Heart right ventricle (tissue), 16 donors: ENCODE measurements around the gene SOS1. TPM values are rescaled to one million over a fixed set of nuclear protein-coding genes. Genes with fewer than 3 reads are reported as not detected.

Experiments
- ATAC-seq, 8 donors: fragments of 200-7000 bp; cut with Tn5 transposase; one replicate each; pipeline ENCODE4 v1.9.1; 2020; ENCODE audit warnings: mild to moderate bottlenecking in 8 of 8, moderate library complexity in 8 of 8, moderate number of reproducible peaks in 1 of 8
- DNase-seq, 2 donors: peaks; one replicate each; pipeline ENCODE4 v3.0.0-alpha.2; 2020
- H3K27ac ChIP-seq, 10 donors: fragments of 200-600 bp; sonication (generic) in 2 of 10; one replicate each; pipeline versions ENCODE4 v1.5.0 to v1.8.0; 2020 to 2022; ENCODE audit warnings: mild to moderate bottlenecking in 3 of 10
- H3K27me3 ChIP-seq, 7 donors: fragments of 200-600 bp; one replicate each; pipeline ENCODE4 v1.8.0; 2021 to 2022; ENCODE audit warnings: mild to moderate bottlenecking in 2 of 7
- H3K36me3 ChIP-seq, 9 donors: fragments of 200-600 bp; sonication (generic) in 1 of 9; one replicate each; pipeline versions ENCODE4 v1.5.0 to v1.8.0; 2020 to 2022; ENCODE audit warnings: mild to moderate bottlenecking in 2 of 9
- H3K4me1 ChIP-seq, 9 donors: fragments of 200-600 bp; sonication (generic) in 1 of 9; one replicate each; pipeline versions ENCODE4 v1.5.0 to v1.8.0; 2020 to 2022; ENCODE audit warnings: mild to moderate bottlenecking in 4 of 9
- H3K4me3 ChIP-seq, 10 donors: fragments of 200-600 bp; sonication (generic) in 2 of 10; one replicate each; pipeline versions ENCODE4 v1.5.0 to v1.8.0; 2020 to 2022; ENCODE audit warnings: mild to moderate bottlenecking in 7 of 10, moderate library complexity in 2 of 10
- H3K9me3 ChIP-seq, 11 donors: fragments of 200-600 bp in 10 of 11; sonication (generic) in 2 of 11; one replicate each; pipeline versions ENCODE4 v1.5.0 to v1.8.0; 2013 to 2022; ENCODE audit warnings: mild to moderate bottlenecking in 2 of 11, control low read depth in 1 of 11, moderate library complexity in 1 of 11
- WGBS, 2 donors: extraction: QIAGEN DNeasy Blood & Tissue Kit; methylation state at CpG; one replicate each; pipeline ENCODE4 v1.1.7; 2013; ENCODE audit warnings: inconsistent platforms in 1 of 2; 5-methylcytosine and 5-hydroxymethylcytosine counted together
- intact Hi-C, 10 donors: fragments of 100-400 bp; cut with DNase I; formaldehyde crosslinking; loops; one replicate each; pipeline versions ENCODE4 v1.11.1 to v1.14.2; 2022
- long read RNA-seq, 3 donors: library from polyadenylated mRNA; unstranded; transcript quantifications; one replicate each; pipeline ENCODE4 v2.0.0, GENCODE V29; 2020 to 2021
- polyA plus RNA-seq, 2 donors: library from polyadenylated mRNA; stranded (reverse); fragments of 200-250 nt; gene quantifications; one replicate each; pipeline ENCODE4 v1.2.3, GENCODE V29; 2013
- total RNA-seq, 10 donors: library from RNA; stranded (reverse); fragmentation: NEBNext Ultra II Directional in 3 of 10; extraction: Animal tissue kit (Norgen Biotek cat#: 25700) in 3 of 10; gene quantifications; one replicate each; pipeline versions ENCODE4 v1.2.1 to v1.2.4, GENCODE V29; 2021 to 2023
- TF ChIP-seq, protein P1 (sequence below), 9 donors: fragments of 200-600 bp; sonication (generic) in 2 of 9; IDR thresholded peaks; one replicate each; pipeline versions ENCODE4 v1.5.0 to v1.8.0; 2021 to 2022; ENCODE audit warnings: antibody characterized with exemption in 9 of 9, mild to moderate bottlenecking in 5 of 9, moderate library complexity in 1 of 9
- donor health status: Arrhythmogenic right ventricular cardiomyopathy.
- donor health status: ischemic (EF 13 %, LVEDD 7.1; RV severe dilation, severe dysfunction).
- donor health status: healthy with polysubstance abuse.
- donor health status: DM: no; HTN: yes; CAD: no.
- donor health status: DM: no; HTN: no; CAD: no.
- donor health status: ischemic (EF 25% LVEDD 6.9; RV normal size, moderate dysfunction).
- donor health status: ischemic (EF 25% LVEDD 5.7; RV mildly dilated, moderate dysfunction).
- donor health status: healthy.
- donor health status: DM: yes; HTN: yes; CAD: no.
- donor health status: Ischemic cardiomyopathy.
- donor health status: ischemic (EF 35%, LVEDD 5.7; RV mildly dilated, moderate dysfunction).
- donor health status: nonischemic (EF 11% LVEDD 7.7; RV severe dilation, severe dysfunction).
- donor health status: DM: yes; HTN: yes; CAD: no.
- donor health status: PGD.
- donor health status: ischemic (EF 29% LVEDD 5.4; RV normal size, mild dysfunction).
- donor health status: nonischemic (EF 23%, LVEDD 6.1; RV moderate dilation, normal function).

The SOS1 gene
- 10 to 100 TPM; 20.6 to 37.8 (median 23.8) TPM for total RNA-seq
- polyA plus RNA-seq: 1 to 10 TPM; 5.8 to 7.8 TPM
- long read RNA-seq, donor 1, partial matches to known transcripts: 9 of 19 reads
- long read RNA-seq, donor 1, other reads (novel, unspliced or antisense): 10 of 19 reads
- long read RNA-seq, donor 2, partial matches to known transcripts: 10 of 17 reads
- long read RNA-seq, donor 2, other reads (novel, unspliced or antisense): 7 of 17 reads
- long read RNA-seq, donor 3, partial matches to known transcripts: 3 of 12 reads
- long read RNA-seq, donor 3, other reads (novel, unspliced or antisense): 9 of 12 reads

- DNase-seq (peak; percentile 97), ATAC-seq (peak; percentile 77 to 87 (median 85))
- intact Hi-C loops: loop anchor here in 8 of 10 donors (1.0 to 10.0 kb wide), 8 partner anchors 56 to 604 kb away; no protein-coding TSS in a partner anchor
- peaks cover 0 to 8% (median 0%) of the 10 kb centered on the region in 9 donors for H3K36me3 ChIP-seq
- TF ChIP-seq, protein P1, sequence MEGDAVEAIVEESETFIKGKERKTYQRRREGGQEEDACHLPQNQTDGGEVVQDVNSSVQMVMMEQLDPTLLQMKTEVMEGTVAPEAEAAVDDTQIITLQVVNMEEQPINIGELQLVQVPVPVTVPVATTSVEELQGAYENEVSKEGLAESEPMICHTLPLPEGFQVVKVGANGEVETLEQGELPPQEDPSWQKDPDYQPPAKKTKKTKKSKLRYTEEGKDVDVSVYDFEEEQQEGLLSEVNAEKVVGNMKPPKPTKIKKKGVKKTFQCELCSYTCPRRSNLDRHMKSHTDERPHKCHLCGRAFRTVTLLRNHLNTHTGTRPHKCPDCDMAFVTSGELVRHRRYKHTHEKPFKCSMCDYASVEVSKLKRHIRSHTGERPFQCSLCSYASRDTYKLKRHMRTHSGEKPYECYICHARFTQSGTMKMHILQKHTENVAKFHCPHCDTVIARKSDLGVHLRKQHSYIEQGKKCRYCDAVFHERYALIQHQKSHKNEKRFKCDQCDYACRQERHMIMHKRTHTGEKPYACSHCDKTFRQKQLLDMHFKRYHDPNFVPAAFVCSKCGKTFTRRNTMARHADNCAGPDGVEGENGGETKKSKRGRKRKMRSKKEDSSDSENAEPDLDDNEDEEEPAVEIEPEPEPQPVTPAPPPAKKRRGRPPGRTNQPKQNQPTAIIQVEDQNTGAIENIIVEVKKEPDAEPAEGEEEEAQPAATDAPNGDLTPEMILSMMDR (IDR thresholded peaks at IDR 0.05): no peak
- peaks cover 3 to 64% (median 57%) of the 10 kb centered on the region in 9 donors for H3K4me1 ChIP-seq
- peak within 1 kb of the TSS; percentile 92 to 98 (median 96) for H3K27ac ChIP-seq
- no peaks in the 10 kb centered on the region for H3K9me3 ChIP-seq
- no peaks in the 10 kb centered on the region for H3K27me3 ChIP-seq
- H3K4me3 ChIP-seq: peak within 1 kb of the TSS; percentile 54 to 93 (median 88)
- WGBS, 2 donors: 0 to 1% methylated on average over 56 to 60 of the region's 60 CpGs
Measured at GRCh38 chr2:39120771-39121522, at the start of gene SOS1. SOS1 (minus strand) TSS chr2:39121051; CDS start chr2:39120422, 629 bp downstream.

- TF ChIP-seq, protein P1 (IDR thresholded peaks at IDR 0.05): no peak
- DNase-seq (no peak), ATAC-seq (no peak)
- no peak overlapping the region for H3K4me3 ChIP-seq
- no peaks in the 10 kb centered on the region for H3K27me3 ChIP-seq
- no peaks in the 10 kb centered on the region for H3K36me3 ChIP-seq
- no peaks in the 10 kb centered on the region for H3K9me3 ChIP-seq
- no peak overlapping the region for H3K27ac ChIP-seq
- peaks cover 0 to 12% (median 0%) of the 10 kb centered on the region in 9 donors for H3K4me1 ChIP-seq
- WGBS, 2 donors: 88 to 93% methylated on average over 4 of the region's 4 CpGs
- intact Hi-C loops: no loop called here
Measured at GRCh38 chr2:39164089-39164488, 43.2 kb upstream of the SOS1 start.

DNA sequence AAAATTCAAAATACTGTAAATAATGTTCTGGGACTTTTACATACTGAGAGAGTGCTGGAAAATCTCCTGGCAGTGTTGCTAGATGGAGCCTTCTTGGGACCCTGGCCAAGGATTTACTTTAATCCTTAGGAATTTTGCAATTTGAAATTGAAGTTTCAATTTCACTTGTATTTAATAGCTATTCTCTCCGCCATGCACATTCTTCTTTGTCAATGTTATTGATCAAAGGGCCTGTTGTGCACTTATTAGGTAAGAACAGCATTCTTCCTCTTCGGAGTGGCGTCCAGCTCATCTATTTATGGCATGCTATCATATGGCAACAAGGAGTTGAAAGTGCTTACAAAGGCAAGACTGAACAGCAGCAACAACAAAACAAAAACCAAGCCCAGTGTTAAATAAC is 40.1 kb upstream of the SOS1 start:
- Histone ChIP-seq H3K27ac (no peak overlapping the region), H3K4me3 (no peak overlapping the region), H3K4me1 (peaks cover 0 to 12% (median 0%) of the 10 kb centered on the region in 9 donors), H3K27me3 (no peaks in the 10 kb centered on the region), H3K9me3 (no peaks in the 10 kb centered on the region), H3K36me3 (no peaks in the 10 kb centered on the region)
- intact Hi-C loops: no loop called here
- WGBS, 2 donors: 42 to 53% methylated on average over 3 of the region's 3 CpGs
- DNase-seq (no peak), ATAC-seq (no peak)
- TF ChIP-seq, protein P1 (IDR thresholded peaks at IDR 0.05): no peak

GRCh38 chr2:39159283-39159682 is 38.4 kb upstream of the SOS1 start:
- no peaks in the 10 kb centered on the region for H3K27me3 ChIP-seq
- H3K27ac ChIP-seq: no peak overlapping the region
- TF ChIP-seq, protein P1 (IDR thresholded peaks at IDR 0.05): no peak
- peaks cover 0 to 12% (median 0%) of the 10 kb centered on the region in 9 donors for H3K4me1 ChIP-seq
- no peaks in the 10 kb centered on the region for H3K36me3 ChIP-seq
- DNase-seq: no peak
- H3K9me3 ChIP-seq: no peaks in the 10 kb centered on the region
- WGBS, 2 donors: 89 to 92% methylated on average over 2 of the region's 2 CpGs
- ATAC-seq: no peak
- H3K4me3 ChIP-seq: no peak overlapping the region
- intact Hi-C loops: loop anchor here in 1 of 10 donors (10.0 kb wide), 1 partner anchor 46 kb away; no protein-coding TSS in a partner anchor
